MM.1S (cell line): ENCODE results near the gene MRPL43.

ENCODE experiments used
- DNase-seq: peaks from one replicate; pipeline ENCODE4 v3.0.0-alpha.2; 2015
- H2AFZ ChIP-seq: fragments of 300-600 bp; sonication (generic); 2 replicates; pipeline ENCODE4 v1.6.0; 2016; ENCODE audit warnings: antibody characterized with exemption, low read length
- H3F3A ChIP-seq: fragments of 300-600 bp; sonication (generic); 2 replicates; pipeline ENCODE4 v1.6.1; 2016; ENCODE audit warnings: mild to moderate bottlenecking, antibody characterized with exemption, low read length, moderate library complexity, mixed read lengths; ENCODE audit not compliant: insufficient read depth
- H3K27ac ChIP-seq: fragments of 300-600 bp; sonication (generic); 2 replicates; pipeline ENCODE4 v1.5.1; 2016; ENCODE audit warnings: mild to moderate bottlenecking, low read length
- H3K27me3 ChIP-seq: fragments of 300-600 bp; sonication (generic); replicated peaks from 2 replicates; pipeline ENCODE4 v1.6.0; 2016; ENCODE audit warnings: low read length; ENCODE audit not compliant: insufficient read depth
- H3K36me3 ChIP-seq: fragments of 300-600 bp; sonication (generic); replicated peaks from 2 replicates; pipeline ENCODE4 v1.6.1; 2016; ENCODE audit warnings: mild to moderate bottlenecking, low read length, mixed read lengths; ENCODE audit not compliant: insufficient read depth
- H3K4me1 ChIP-seq: fragments of 300-600 bp; sonication (generic); 2 replicates; pipeline ENCODE4 v1.6.1; 2016; ENCODE audit warnings: low read length, mixed read lengths
- H3K4me2 ChIP-seq: fragments of 300-600 bp; sonication (generic); 2 replicates; pipeline ENCODE4 v1.6.0; 2016; ENCODE audit warnings: low read depth, low read length
- H3K4me3 ChIP-seq: fragments of 300-600 bp; sonication (generic); 2 replicates; pipeline ENCODE4 v1.5.1; 2016; ENCODE audit warnings: low read length, mixed read lengths
- H3K79me2 ChIP-seq: fragments of 300-600 bp; sonication (generic); 2 replicates; pipeline ENCODE4 v1.6.1; 2016; ENCODE audit warnings: mixed run types, low read length, mixed read lengths
- H3K9ac ChIP-seq: fragments of 300-600 bp; sonication (generic); 2 replicates; pipeline ENCODE4 v1.6.1; 2016; ENCODE audit warnings: low read length, mixed read lengths
- H3K9me2 ChIP-seq: fragments of 300-600 bp; sonication (generic); replicated peaks from 2 replicates; pipeline ENCODE4 v1.6.1; 2016; ENCODE audit warnings: mild to moderate bottlenecking, low read length, mixed read lengths; ENCODE audit not compliant: insufficient read depth
- H3K9me3 ChIP-seq: fragments of 300-600 bp; sonication (generic); replicated peaks from 2 replicates; pipeline ENCODE4 v1.6.1; 2016; ENCODE audit warnings: mild to moderate bottlenecking, low read length, mixed read lengths; ENCODE audit not compliant: insufficient read depth
- H4K20me1 ChIP-seq: fragments of 300-600 bp; sonication (generic); 2 replicates; pipeline ENCODE4 v1.6.1; 2016; ENCODE audit warnings: mild to moderate bottlenecking, low read length, moderate library complexity, mixed read lengths; ENCODE audit not compliant: insufficient read depth
- CTCF ChIP-seq: fragments of 300-600 bp; sonication (generic); IDR thresholded peaks from 2 replicates; pipeline ENCODE4 v1.5.1; 2016; ENCODE audit warnings: antibody characterized with exemption, low read length, mixed read lengths
- EZH2 ChIP-seq: fragments of 300-600 bp; sonication (generic); optimal IDR thresholded peaks from 2 replicates; pipeline ENCODE3; 2017; ENCODE audit warnings: low read depth, mild to moderate bottlenecking, antibody characterized with exemption, low read length, mixed read lengths
- EZH2phosphoT487 ChIP-seq: fragments of 300-600 bp; sonication (generic); IDR thresholded peaks from 2 replicates; pipeline ENCODE4 v1.6.1; 2018; ENCODE audit warnings: antibody characterized with exemption, low read length

Gene MRPL43

GRCh38 chr10:101029520-101030295 lies 42.4 kb upstream of the MRPL43 start:
- Histone ChIP-seq H3K4me1 (peaks cover 7% of the 10 kb centered on the region; the same call in 1 of the 2 replicates), H3K27me3 (peaks cover 63% of the 10 kb centered on the region)
- TF ChIP-seq EZH2phosphoT487 (no peak), EZH2 (no peak), CTCF (no peak)

DNA sequence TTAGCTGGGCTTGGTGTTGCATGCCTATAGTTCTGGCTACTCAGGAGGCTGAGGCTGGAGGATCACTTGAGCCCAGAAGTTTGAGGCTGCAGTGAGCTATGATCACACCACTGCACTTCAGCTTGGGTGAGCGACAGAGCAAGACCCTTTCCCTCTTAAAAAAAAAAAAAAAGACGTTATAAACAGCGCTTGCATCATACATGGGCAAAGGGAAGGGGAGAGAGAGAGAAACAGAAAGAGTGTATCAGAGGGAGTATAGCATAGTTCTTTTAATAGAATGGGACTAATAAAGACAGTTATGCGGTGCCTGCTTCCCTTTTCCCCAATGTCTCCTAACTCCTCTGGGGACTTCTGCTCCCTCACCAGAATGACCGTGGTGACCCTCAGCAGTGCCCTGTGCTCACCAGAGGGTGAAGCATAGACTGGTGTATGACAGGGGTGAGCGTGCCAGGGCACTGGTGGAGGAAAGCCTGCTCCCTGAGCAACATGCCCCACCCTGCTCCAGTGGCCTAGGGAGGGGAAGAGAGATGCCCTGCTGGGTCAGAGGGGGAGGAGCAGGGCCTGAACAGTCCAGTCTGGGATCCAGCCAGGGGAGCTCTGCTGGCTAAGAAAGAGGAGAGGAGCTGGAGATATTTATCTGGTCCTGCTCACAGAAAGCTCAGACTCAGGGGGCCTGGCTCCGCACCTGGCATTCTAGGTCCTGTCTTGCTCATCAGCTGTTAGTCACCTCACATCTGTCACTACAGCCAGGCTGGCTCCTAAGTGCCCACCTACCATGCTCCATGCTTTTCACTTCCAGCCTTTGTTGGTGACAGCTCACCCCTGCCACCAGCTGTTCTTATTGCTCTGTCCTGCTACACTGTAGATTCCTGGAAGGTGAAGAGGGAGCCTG lies 41.4 kb upstream of the MRPL43 start:
- no peaks in the 10 kb centered on the region for H3F3A ChIP-seq
- H3K4me2 ChIP-seq: no peak overlapping the region
- H3K36me3 ChIP-seq: no peaks in the 10 kb centered on the region
- H3K9me2 ChIP-seq: no peaks in the 10 kb centered on the region
- H3K27me3 ChIP-seq: peaks cover 59% of the 10 kb centered on the region
- no peak overlapping the region for H3K9ac ChIP-seq
- H3K4me1 ChIP-seq: peaks cover 7% of the 10 kb centered on the region; the same call in 1 of the 2 replicates
- H3K9me3 ChIP-seq: no peaks in the 10 kb centered on the region
- H4K20me1 ChIP-seq: no peaks in the 10 kb centered on the region
- H3K79me2 ChIP-seq: no peaks in the 10 kb centered on the region
- no peak overlapping the region for H3K27ac ChIP-seq
- DNase-seq: no peak
- H2AFZ ChIP-seq: no peak overlapping the region
- H3K4me3 ChIP-seq: no peak overlapping the region
- TF ChIP-seq CTCF: no peak
- TF ChIP-seq EZH2: no peak
- no peak for TF ChIP-seq EZH2phosphoT487

More at GRCh38 chr10:101029520-101030295, 42.4 kb upstream of the MRPL43 start:
- no peaks in the 10 kb centered on the region for H3K36me3 ChIP-seq
- H3K9me2 ChIP-seq: no peaks in the 10 kb centered on the region
- no peak overlapping the region for H3K4me3 ChIP-seq
- DNase-seq: no peak
- H4K20me1 ChIP-seq: no peaks in the 10 kb centered on the region
- no peaks in the 10 kb centered on the region for H3F3A ChIP-seq
- H3K9me3 ChIP-seq: no peaks in the 10 kb centered on the region
- no peak overlapping the region for H3K4me2 ChIP-seq
- no peak overlapping the region for H3K27ac ChIP-seq
- no peak overlapping the region for H2AFZ ChIP-seq
- no peak overlapping the region for H3K9ac ChIP-seq
- no peaks in the 10 kb centered on the region for H3K79me2 ChIP-seq

DNA sequence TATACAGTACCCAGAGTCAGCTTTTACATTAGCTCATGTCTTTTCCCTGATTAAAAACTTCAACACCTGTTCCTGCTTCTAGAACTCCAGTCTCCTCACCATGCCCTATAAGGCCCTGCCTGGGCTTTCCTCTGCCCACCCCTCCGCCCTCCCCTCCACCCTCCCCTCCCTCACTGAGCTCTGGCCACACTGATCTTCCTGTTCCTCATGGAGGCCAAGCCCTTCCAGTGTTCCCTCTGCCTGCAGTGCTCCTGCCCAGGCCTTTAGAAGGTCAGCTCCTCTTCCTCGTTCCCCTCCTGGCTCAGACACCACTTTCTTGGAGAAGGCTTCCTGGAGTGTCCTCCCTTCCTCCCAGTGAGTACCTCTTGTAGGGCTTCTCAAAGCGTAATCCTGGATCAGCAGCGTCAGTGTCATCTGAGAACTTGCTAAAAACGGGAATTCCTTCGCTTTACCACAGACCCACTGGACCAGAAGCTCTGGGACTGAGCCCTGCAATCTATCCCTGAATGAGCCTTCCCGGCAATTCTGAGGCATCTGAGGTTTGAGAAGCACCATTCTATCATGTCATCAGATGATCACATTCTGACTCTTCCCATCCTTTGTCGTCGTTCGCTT lies 39.9 kb upstream of the MRPL43 start:
- H3K4me1 ChIP-seq: peaks cover 7% of the 10 kb centered on the region; the same call in 1 of the 2 replicates

More for the DNA sequence above, 39.9 kb upstream of the MRPL43 start:
- H3K4me2 ChIP-seq: no peak overlapping the region
- TF ChIP-seq CTCF: no peak
- TF ChIP-seq EZH2: no peak
- TF ChIP-seq EZH2phosphoT487: no peak
- no peaks in the 10 kb centered on the region for H3K36me3 ChIP-seq
- no peak overlapping the region for H3K27ac ChIP-seq
- H4K20me1 ChIP-seq: no peaks in the 10 kb centered on the region
- peaks cover 46% of the 10 kb centered on the region for H3K27me3 ChIP-seq
- no peak overlapping the region for H3K4me3 ChIP-seq
- no peaks in the 10 kb centered on the region for H3K9me3 ChIP-seq
- no peaks in the 10 kb centered on the region for H3F3A ChIP-seq
- DNase-seq: no peak
- no peak overlapping the region for H2AFZ ChIP-seq
- no peaks in the 10 kb centered on the region for H3K9me2 ChIP-seq
- no peak overlapping the region for H3K9ac ChIP-seq
- H3K79me2 ChIP-seq: no peaks in the 10 kb centered on the region
